GM19043 (cell line): ENCODE results near the gene TIMM8B.
"Not testable (repeated sequence)": the region's sequence is repeated elsewhere in the genome, so short reads cannot be mapped to it uniquely, and the experiment has no call there.

Source experiments
- ATAC-seq: cut with Tn5 transposase; IDR thresholded peaks from one replicate; pipeline ENCODE4 v1.9.1; 2021; ENCODE audit warnings: low read depth; ENCODE audit not compliant: unreplicated experiment

The TIMM8B gene

DNA sequence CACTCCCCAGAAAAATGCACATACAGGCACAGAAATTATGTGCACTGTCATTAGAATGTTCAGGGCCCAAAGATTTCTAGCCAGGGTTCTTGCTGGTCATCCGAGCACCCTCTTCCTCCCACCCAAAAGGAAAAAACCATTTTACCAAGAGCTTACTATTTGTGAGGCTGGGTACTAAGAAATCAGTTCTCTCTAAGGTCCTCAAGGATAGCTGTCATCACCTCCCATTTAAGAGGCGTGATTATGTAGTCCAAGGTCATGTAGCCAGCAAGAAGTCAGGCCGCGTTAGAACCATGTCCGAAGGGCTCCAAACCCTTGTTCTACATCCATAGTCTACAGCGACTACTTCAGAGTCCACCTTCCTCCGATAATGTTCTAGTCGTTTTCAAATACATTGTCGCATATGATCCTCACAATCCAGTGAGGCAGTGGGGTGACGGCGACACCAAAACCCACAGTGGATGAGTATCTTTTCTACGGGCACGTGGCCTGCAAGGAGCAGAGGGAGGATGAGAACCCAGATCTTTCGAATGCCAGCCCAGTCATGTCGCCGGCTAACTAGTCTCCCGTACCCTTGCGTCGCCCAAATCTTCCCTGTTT is 634 bp downstream of the TIMM8B start:
- peak; percentile 30 for ATAC-seq

DNA sequence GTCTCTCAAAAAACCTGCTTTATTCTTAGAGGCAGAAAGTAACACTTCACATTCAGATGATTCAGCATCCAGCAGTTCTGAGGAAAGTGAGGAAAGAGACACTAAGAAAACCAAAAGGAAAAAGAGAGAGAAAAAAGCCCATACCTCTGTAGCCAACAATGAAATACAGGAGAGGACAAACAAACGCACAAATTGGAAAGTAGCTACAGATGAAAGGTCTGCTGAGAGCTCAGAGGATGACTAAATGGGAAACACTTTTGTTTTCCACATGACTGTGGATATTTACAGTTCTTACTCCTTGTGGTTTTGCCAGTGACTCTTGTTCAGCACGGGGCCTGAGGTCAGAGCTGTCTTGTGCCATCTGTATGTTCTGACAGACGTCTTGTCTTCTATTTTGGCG is 3.8 kb downstream of the TIMM8B start:
- ATAC-seq = no peak

- ATAC-seq = peak; percentile 83
These were observed 12.4 kb downstream of the TIMM8B start, which contains the start of the genes NKAPD1 and PIH1D2 for GRCh38 chr11:112073941-112074811. Gene NKAPD1 (plus strand): TSS chr11:112074299. CDS start chr11:112075575, 1,276 bp downstream. Gene PIH1D2 (minus strand): TSS chr11:112074017. CDS start chr11:112073174, 843 bp downstream.

- ATAC-seq = no peak
These were observed 23.6 kb downstream of the TIMM8B start for GRCh38 chr11:112062923-112063322.

- no peak for ATAC-seq
These were observed 28.5 kb downstream of the TIMM8B start for GRCh38 chr11:112058103-112058502.

DNA sequence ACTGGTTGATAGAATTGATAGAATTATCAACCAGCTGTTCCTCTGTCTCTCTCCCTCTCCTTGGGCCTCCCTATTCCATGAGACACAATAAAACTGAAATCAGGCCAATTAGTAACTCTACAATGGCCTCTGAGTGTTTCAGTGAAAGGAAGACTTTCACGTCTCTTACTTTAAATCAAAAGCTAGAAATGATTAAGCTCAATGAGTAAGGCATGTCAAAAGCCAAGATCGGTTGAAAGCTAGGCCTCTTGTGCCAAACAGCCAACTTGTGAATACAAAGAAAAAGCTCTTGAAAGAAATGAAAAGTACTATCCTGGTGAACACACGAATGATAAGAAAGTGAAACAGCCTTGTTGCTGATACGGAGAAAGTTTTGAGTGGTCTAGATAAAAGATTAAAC is 29.4 kb downstream of the TIMM8B start:
- ATAC-seq = no peak

GRCh38 chr11:112051768-112052167 is 34.8 kb downstream of the TIMM8B start:
- no peak for ATAC-seq

GRCh38 chr11:112050721-112051120 is 35.8 kb downstream of the TIMM8B start:
- peak; percentile 86 for ATAC-seq

DNA sequence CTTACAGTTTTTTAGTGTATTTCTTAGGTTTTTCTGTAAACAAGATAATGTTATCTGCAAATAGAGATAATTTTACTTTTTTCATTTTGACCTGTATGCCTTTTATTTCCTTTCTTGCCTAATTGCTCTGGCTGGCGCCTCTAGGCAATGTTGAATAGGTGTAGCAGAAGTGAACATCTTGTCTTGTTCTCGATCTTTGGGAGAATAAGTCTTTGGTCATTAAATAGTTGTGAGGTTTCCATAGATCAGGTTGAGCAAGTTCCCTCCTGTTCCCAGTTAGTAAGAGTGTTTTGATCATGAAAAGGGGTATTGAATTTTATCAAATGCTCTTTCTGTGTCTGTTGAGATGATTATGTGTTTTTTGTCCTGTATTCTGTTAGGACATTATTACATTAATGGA is 36.8 kb downstream of the TIMM8B start:
- no peak for ATAC-seq

DNA sequence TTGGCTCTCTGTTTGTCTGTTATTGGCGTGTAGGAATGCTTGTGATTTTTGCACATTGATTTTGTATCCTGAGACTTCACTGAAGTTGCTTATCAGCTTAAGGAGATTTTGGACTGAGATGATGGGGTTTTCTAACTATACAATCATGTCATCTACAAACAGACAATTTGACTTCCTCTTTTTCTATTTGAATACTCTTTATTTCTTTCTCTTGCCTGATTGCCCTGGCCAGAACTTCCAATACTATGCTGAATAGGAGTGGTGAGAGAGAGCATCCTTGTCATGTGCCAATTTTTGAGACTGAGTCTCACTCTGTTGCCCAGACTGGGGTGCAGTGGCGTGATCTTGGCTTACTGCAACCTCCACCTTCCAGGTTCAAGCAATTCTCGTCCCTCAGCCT is 38.3 kb downstream of the TIMM8B start:
- not testable (repeated sequence) for ATAC-seq

GRCh38 chr11:112046647-112047046 is 39.9 kb downstream of the TIMM8B start:
- ATAC-seq = not testable (repeated sequence)

DNA sequence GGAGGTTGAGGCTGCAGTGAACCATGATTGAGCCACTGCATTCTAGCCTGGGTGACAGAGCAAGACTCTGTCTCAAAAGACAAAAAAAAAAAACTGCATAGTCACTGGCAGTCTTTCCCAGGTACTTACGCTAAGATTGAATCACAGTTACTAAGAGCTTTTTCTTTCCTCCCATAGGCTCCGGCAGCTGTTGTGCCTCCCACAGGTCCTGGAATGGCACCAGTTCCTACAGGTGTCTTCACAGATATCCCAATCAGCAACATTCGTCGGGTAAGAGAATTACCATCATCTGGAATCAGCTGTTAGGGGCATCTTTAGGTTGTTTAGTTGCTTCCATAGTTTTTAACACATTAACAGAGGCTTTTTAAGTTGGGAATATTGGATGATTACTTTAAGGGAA is 41.6 kb downstream of the TIMM8B start:
- ATAC-seq = no peak

- no peak for ATAC-seq
These were observed 43.6 kb downstream of the TIMM8B start for GRCh38 chr11:112042961-112043304.

- ATAC-seq = no peak
These were observed 44.2 kb downstream of the TIMM8B start for GRCh38 chr11:112042161-112042960.

- ATAC-seq = no peak
These were observed 49.0 kb downstream of the TIMM8B start for GRCh38 chr11:112037527-112037926.
